Activated T-helper 17 cell treated with anti-CD3 and anti-CD28 coated beads, Interleukin-2, amount 50 U/mL, for 72 hours (primary cell): ENCODE results near the gene TEX30. TPM values are rescaled to one million over a fixed set of nuclear protein-coding genes. Genes with fewer than 3 reads are reported as not detected.
A peak's percentile ranks its signal among the peaks of the same experiment; 100 is the strongest.

Experiments used
- ATAC-seq: fragments of 150-1000 bp; cut with Tn5 transposase; replicated peaks from 2 replicates; pipeline ENCODE4 v1.10.0; 2021; ENCODE audit warnings: mild to moderate bottlenecking, moderate library complexity
- H3K27ac Mint-ChIP-seq: one replicate; pipeline ENCODE4 v1.8.0; 2022; ENCODE audit warnings: mixed read lengths
- H3K27me3 Mint-ChIP-seq: one replicate; pipeline ENCODE4 v1.8.0; 2022; ENCODE audit warnings: mixed read lengths
- H3K36me3 Mint-ChIP-seq: one replicate; pipeline ENCODE4 v1.8.0; 2022; ENCODE audit warnings: low read depth, mild to moderate bottlenecking, mixed read lengths
- H3K4me1 Mint-ChIP-seq: one replicate; pipeline ENCODE4 v1.8.0; 2022; ENCODE audit warnings: mixed read lengths
- H3K4me3 Mint-ChIP-seq: one replicate; pipeline ENCODE4 v1.8.0; 2022; ENCODE audit warnings: mild to moderate bottlenecking, mixed read lengths
- H3K9me3 Mint-ChIP-seq: one replicate; pipeline ENCODE4 v1.8.0; 2022; ENCODE audit warnings: mixed read lengths
- total RNA-seq, 2 donors: library from RNA; stranded (reverse); gene quantifications; one replicate each; pipeline ENCODE4 v1.2.3, GENCODE V29; 2022

TEX30 gene
- total RNA-seq, 2 donors from 2014 or later = 20.0 to 26.3 TPM

DNA sequence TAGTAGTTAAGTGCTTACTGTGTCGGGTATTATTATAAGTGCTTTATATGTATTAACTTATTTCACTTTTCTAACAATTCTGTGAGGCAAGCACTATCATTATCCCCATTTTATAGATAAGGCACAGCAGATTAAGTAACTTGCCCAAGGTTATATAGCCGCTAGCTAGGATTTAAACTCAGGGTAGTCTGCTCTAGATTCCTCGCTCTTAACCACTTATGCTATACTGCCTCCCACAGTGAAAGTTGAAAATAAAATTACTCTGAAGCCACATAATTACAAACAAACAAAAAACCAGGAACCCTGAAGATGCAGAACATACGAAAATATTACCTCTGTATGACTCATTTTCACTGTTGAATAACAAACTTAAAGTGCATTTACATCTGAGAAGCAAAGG lies 3.9 kb downstream of the TEX30 start:
- Mint-ChIP-seq H3K27me3 (no peaks in the 10 kb centered on the region), H3K27ac (peak overlapping the region; percentile 65), H3K4me3 (peak overlapping the region; percentile 15), H3K4me1 (peaks cover 14% of the 10 kb centered on the region), H3K9me3 (no peaks in the 10 kb centered on the region), H3K36me3 (peaks cover 46% of the 10 kb centered on the region)
- ATAC-seq = no peak

DNA sequence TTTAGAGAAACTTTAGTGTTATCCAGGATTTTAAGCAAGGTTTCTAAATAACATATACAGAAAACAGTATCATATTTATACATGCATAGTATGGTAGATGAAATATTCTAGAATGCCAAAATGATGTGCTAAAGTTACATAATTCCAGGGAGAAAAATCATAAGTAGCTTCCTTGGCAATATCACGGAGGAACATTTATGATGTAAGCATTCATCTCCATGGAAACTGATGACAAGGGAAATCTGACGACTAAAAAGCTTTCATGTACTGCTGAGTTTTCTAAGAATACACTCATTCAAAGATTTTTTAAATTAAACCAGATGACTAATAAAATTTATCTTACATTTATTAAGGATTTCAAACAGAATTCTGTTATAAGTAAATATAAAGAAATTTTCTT lies 4.7 kb downstream of the TEX30 start:
- peaks cover 14% of the 10 kb centered on the region for H3K4me1 Mint-ChIP-seq
- H3K36me3 Mint-ChIP-seq = peaks cover 40% of the 10 kb centered on the region
- no peaks in the 10 kb centered on the region for H3K9me3 Mint-ChIP-seq
- no peak overlapping the region for H3K4me3 Mint-ChIP-seq
- no peak for ATAC-seq
- H3K27ac Mint-ChIP-seq = no peak overlapping the region
- H3K27me3 Mint-ChIP-seq = no peaks in the 10 kb centered on the region

DNA sequence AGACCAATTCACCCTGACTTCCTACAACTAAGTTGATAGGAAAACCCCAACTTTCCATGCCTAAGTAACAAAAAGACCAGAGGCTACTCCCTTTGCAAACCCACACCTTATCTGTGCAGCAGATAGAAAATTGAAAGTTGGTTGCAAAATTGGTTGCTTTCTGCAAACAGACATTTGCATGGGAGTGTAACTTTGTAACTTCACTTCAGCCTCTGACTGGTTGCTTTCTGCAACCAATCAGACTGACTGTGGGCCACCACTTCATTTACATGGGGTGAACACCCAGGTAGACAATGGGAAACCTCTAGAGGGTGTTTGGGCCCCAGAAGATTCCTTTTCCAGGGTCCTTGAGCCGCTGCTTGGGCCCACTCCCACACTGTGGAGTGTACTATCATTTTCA lies 9.8 kb downstream of the TEX30 start:
- no peaks in the 10 kb centered on the region for H3K9me3 Mint-ChIP-seq
- H3K4me1 Mint-ChIP-seq = no peaks in the 10 kb centered on the region
- no peaks in the 10 kb centered on the region for H3K27me3 Mint-ChIP-seq
- no peak overlapping the region for H3K27ac Mint-ChIP-seq
- H3K36me3 Mint-ChIP-seq = peaks cover 19% of the 10 kb centered on the region
- no peak overlapping the region for H3K4me3 Mint-ChIP-seq
- ATAC-seq = no peak

DNA sequence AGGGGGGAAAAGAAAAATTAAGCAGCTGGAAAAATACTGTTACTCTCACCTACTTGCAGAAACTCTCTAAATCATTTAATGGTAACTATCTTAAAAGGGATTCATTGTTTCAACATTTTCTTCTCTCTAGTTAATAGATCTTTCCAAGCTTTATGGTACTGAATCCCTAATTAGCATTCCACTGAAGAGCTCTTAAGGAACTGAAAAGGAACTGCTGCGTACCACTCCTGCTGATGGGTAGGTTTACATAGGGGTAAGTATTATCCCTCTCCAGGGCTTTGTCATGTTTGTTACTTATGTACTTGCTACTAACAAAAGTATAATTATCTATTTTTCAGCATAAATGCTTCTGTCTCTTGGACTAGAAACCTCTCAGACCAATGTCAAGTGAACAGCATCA lies 12.5 kb downstream of the TEX30 start:
- H3K4me3 Mint-ChIP-seq = no peak overlapping the region
- H3K27me3 Mint-ChIP-seq = no peaks in the 10 kb centered on the region
- no peaks in the 10 kb centered on the region for H3K36me3 Mint-ChIP-seq
- H3K27ac Mint-ChIP-seq = no peak overlapping the region
- ATAC-seq = no peak
- no peaks in the 10 kb centered on the region for H3K9me3 Mint-ChIP-seq
- no peaks in the 10 kb centered on the region for H3K4me1 Mint-ChIP-seq

DNA sequence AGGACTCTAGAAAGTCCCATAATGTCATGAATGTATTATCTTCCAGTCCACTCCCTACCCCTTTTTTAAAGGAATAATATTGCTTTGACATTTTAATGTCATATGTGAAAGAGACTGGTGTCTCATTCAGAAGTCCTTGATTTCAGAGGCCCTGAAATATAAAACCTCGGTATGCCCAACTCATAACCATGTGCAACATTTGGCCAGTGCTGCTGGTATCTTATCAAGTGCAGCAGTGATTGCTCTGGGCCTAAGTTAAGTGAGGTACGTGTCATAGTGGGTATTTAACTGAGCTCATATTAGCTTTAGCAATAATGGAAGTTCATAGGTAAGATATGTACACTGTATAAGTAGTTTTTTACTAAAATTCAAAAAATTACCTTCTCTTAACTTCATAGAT lies 14.7 kb downstream of the TEX30 start:
- Mint-ChIP-seq H3K4me1 (no peaks in the 10 kb centered on the region), H3K4me3 (no peak overlapping the region), H3K36me3 (no peaks in the 10 kb centered on the region), H3K27me3 (no peaks in the 10 kb centered on the region), H3K27ac (no peak overlapping the region), H3K9me3 (no peaks in the 10 kb centered on the region)
- ATAC-seq = no peak

DNA sequence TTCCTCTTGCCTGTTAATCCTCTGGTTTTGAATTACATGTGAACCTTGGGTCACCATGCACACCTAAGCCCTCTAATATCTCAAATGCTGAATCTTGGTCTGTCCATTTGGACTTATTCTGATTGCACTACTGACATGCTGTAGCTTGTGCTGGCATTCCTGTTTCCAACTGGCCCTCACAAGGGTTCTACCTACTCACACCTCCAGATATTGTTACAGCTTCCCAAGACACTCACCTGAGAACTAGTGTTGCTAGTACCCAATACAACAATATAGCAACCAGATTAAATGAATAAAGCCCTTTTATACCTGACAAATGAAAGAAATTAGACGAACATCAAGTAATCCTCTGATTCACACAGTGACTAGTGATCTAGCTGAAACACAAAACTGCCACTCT lies 16.6 kb downstream of the TEX30 start:
- Mint-ChIP-seq H3K9me3 (no peaks in the 10 kb centered on the region), H3K4me3 (no peak overlapping the region), H3K27ac (no peak overlapping the region), H3K36me3 (no peaks in the 10 kb centered on the region), H3K27me3 (no peaks in the 10 kb centered on the region), H3K4me1 (no peaks in the 10 kb centered on the region)
- ATAC-seq = no peak

DNA sequence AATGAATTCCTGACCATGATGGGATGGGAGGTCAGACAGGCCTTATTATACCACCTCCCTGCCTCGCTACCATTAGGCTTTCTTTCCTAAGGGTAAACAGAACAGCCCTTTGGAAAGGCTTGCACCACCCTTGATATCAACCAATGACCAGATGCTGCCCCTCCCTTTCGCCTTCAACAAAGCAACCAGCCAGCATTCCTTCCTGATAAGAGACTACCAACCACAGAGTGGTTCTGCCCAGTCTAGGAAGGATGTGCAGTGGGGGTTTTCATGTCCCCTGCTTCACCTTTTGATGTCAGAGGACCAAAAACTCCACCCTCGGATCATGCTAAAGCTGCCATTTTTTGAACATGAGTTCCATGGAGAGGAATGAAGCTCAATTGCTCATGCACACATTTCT lies 21.7 kb downstream of the TEX30 start:
- Mint-ChIP-seq H3K4me3 (no peak overlapping the region), H3K4me1 (no peaks in the 10 kb centered on the region), H3K9me3 (peaks cover 3% of the 10 kb centered on the region), H3K27me3 (peaks cover 16% of the 10 kb centered on the region), H3K27ac (no peak overlapping the region), H3K36me3 (no peaks in the 10 kb centered on the region)
- ATAC-seq = no peak

DNA sequence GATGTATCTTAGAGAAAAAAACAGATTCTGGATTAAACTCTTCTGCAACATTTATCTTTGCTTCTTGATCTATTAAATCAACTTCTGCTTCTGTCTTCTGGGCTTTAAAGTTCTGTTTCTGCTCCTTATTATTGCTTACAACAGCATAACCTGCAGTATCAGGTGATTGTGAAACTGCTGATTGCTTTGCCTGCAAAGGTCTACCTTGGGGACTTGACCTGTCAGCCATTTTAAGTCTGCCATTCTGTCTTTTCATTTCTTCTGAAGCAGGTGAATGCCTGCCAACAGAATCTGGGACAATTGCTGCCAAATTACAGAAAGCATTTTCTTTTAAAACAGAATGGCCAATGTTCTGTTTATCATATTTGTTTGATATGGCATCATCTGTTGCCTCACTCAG lies 31.1 kb downstream of the TEX30 start:
- Mint-ChIP-seq H3K4me1 (no peaks in the 10 kb centered on the region), H3K27ac (no peak overlapping the region), H3K4me3 (no peak overlapping the region), H3K27me3 (peaks cover 40% of the 10 kb centered on the region), H3K36me3 (no peaks in the 10 kb centered on the region), H3K9me3 (peaks cover 3% of the 10 kb centered on the region)
- no peak for ATAC-seq

DNA sequence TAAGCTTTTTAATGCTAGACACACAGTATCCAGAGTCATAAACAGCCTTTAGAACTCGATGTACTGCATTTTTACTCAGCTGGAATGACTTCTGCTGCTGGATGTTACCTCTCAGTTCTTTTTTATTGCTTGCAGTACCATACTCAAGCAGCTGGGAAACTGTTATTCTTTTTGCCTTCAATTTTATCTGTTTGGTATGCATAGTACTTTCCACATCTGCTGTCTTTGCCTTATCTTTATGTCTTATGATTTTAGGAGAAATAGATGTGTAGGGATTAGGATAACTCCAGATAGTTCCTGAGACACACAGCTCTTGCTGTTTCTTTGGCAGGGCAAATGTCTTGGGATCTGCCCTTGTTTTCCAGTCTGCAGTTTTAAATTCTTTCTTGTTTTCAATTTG lies 31.5 kb downstream of the TEX30 start:
- no peak overlapping the region for H3K27ac Mint-ChIP-seq
- no peak overlapping the region for H3K4me3 Mint-ChIP-seq
- H3K36me3 Mint-ChIP-seq = no peaks in the 10 kb centered on the region
- no peak for ATAC-seq
- peaks cover 38% of the 10 kb centered on the region for H3K27me3 Mint-ChIP-seq
- H3K9me3 Mint-ChIP-seq = peaks cover 3% of the 10 kb centered on the region
- no peaks in the 10 kb centered on the region for H3K4me1 Mint-ChIP-seq

DNA sequence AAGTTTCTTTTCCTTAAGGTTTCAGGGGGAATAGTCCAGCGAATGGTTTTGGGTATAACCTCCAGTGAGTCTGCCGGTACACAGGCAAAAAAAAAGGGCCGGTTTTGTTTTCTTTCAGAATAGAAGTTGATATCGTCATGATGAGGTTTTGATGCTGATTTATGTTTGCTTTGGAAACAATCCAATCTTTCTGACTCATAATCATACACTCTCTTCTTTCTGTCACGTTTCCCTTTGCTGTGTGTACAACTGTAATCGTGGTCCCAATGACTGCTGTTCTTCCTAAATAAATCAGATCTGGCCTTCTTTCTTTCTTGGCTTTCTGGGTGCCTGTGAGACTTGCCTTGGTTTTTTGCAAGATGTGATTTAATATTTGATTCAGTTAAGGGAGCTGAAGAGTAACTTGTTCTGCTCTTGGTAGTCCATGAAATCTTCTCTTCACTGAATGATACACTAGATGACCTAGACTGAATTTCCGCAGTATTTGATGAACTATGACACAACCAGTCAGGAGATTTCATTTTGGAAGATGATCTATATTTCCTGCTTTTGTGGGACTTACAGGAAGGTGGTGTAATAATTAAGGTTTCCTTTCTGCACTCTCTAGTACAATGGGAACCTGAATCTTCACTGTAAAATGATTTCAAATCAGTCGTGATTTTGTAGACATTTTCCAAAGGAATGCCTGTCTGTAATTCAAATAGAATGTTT lies 43.9 kb downstream of the TEX30 start:
- ATAC-seq = peak; percentile 31
- no peaks in the 10 kb centered on the region for H3K36me3 Mint-ChIP-seq
- H3K27ac Mint-ChIP-seq = no peak overlapping the region
- H3K4me3 Mint-ChIP-seq = no peak overlapping the region
- H3K4me1 Mint-ChIP-seq = no peaks in the 10 kb centered on the region
- H3K9me3 Mint-ChIP-seq = no peaks in the 10 kb centered on the region
- no peaks in the 10 kb centered on the region for H3K27me3 Mint-ChIP-seq

DNA sequence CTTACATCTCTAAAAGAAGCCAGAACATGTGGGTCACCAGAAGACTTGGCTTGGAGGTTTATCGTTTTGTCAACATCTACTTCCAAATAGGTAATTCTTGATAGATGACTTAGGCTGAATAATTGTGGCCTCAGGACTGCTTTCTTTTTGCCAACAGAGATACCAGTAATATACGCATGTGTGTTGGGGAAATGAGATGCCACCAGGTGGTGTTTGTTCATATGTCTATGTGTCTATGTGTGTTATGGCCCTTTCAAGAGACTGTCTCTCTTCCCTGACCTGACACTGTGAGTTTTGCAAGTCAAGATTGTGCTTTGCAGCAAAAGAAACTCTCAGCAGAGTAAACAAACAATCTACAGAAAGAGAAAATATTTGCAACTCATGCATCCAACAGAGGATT lies 47.2 kb downstream of the TEX30 start:
- no peak for ATAC-seq
- Mint-ChIP-seq H3K4me1 (peaks cover 4% of the 10 kb centered on the region), H3K9me3 (no peaks in the 10 kb centered on the region), H3K27ac (no peak overlapping the region), H3K27me3 (no peaks in the 10 kb centered on the region), H3K4me3 (no peak overlapping the region), H3K36me3 (no peaks in the 10 kb centered on the region)

DNA sequence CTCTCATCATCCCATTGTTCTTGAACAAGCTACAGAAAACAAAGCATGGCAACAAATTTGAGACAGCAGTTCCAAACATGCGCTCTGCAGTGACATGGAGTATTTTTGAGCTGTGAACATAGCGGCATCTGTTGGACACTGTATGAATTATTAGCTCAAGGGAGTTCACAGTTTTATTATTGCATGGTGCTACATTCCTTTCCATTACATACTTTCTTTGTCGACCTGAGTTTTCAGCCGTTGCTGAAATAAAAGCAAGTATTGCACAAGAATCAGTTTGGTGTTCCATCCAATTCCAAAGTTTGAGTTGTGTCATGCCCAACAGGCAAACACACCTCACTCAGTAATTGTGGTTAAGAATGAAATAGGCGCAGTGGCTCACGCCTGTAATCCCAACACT lies 48.7 kb downstream of the TEX30 start:
- no peaks in the 10 kb centered on the region for H3K9me3 Mint-ChIP-seq
- H3K4me1 Mint-ChIP-seq = peaks cover 4% of the 10 kb centered on the region
- H3K27ac Mint-ChIP-seq = no peak overlapping the region
- H3K36me3 Mint-ChIP-seq = no peaks in the 10 kb centered on the region
- no peak for ATAC-seq
- no peaks in the 10 kb centered on the region for H3K27me3 Mint-ChIP-seq
- H3K4me3 Mint-ChIP-seq = no peak overlapping the region

DNA sequence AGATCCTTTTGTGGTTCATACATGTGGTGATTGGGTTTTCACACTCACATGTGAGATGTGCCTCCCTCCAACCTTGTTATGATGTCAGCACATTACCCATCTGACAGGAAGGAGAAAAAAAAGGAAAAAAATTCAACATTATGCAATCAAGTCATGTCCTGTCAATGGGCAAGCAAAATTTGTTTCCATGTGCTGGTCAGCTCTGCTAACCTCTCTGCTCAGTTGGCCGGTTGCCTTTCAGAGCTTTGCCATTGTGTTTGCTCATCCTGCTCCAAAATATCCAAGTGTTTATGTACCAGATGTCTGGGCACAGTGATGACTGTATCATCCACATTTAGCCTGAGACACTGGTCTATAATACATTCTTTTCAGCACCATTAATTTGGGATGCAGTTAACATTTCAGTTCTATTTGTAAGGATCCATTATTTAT lies 51.8 kb downstream of the TEX30 start:
- H3K27me3 Mint-ChIP-seq = peaks cover under 1% of the 10 kb centered on the region
- no peak overlapping the region for H3K4me3 Mint-ChIP-seq
- H3K27ac Mint-ChIP-seq = no peak overlapping the region
- peaks cover 4% of the 10 kb centered on the region for H3K4me1 Mint-ChIP-seq
- H3K36me3 Mint-ChIP-seq = no peaks in the 10 kb centered on the region
- ATAC-seq = no peak
- no peaks in the 10 kb centered on the region for H3K9me3 Mint-ChIP-seq

DNA sequence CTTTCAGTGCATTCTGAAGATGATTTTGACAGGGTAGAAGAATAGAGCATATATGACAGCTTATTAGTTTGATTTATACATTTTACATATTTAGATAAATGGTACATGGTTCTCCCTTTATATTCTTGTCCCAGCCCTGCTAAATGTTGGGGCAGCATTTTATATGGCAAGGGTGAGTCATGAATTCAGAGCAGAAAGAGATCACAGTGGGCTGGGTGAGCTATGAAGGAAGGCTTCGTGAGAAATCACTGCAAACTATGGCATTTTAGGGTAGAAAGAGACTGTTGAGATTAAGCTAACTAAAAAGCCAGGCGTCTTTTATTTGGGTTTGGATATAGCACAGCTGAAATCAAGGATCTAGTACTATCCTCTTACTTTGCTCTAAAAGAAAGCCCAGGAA lies 54.8 kb downstream of the TEX30 start:
- Mint-ChIP-seq H3K27ac (no peak overlapping the region), H3K4me1 (no peaks in the 10 kb centered on the region), H3K36me3 (no peaks in the 10 kb centered on the region), H3K9me3 (no peaks in the 10 kb centered on the region), H3K4me3 (no peak overlapping the region), H3K27me3 (peaks cover 3% of the 10 kb centered on the region)
- ATAC-seq = no peak
